ENCODE results near the gene RPTOR.

The RPTOR gene

GRCh38 chr17:80653856-80654255 lies 109.2 kb downstream of the RPTOR start:
- TF ChIP-seq, protein P1, sequence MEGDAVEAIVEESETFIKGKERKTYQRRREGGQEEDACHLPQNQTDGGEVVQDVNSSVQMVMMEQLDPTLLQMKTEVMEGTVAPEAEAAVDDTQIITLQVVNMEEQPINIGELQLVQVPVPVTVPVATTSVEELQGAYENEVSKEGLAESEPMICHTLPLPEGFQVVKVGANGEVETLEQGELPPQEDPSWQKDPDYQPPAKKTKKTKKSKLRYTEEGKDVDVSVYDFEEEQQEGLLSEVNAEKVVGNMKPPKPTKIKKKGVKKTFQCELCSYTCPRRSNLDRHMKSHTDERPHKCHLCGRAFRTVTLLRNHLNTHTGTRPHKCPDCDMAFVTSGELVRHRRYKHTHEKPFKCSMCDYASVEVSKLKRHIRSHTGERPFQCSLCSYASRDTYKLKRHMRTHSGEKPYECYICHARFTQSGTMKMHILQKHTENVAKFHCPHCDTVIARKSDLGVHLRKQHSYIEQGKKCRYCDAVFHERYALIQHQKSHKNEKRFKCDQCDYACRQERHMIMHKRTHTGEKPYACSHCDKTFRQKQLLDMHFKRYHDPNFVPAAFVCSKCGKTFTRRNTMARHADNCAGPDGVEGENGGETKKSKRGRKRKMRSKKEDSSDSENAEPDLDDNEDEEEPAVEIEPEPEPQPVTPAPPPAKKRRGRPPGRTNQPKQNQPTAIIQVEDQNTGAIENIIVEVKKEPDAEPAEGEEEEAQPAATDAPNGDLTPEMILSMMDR (IDR thresholded peaks at IDR 0.05; ENCODE audit: low read depth, low read length, missing control alignments): no peak
- Histone ChIP-seq H3K36me3 (replicated peaks) (no peaks in the 10 kb centered on the region), H3K27ac (no peak overlapping the region), H3K4me3 (ENCODE audit: low read depth, low read length) (no peak overlapping the region), H3K27me3 (replicated peaks) (no peaks in the 10 kb centered on the region)
- DNase-seq: no peak
- in situ Hi-C loops (cut with HindIII; ENCODE audit: low pct_ligation_motif_present, low sequenced_read_pairs): no loop called here

- Histone ChIP-seq H3K27ac (no peak overlapping the region), H3K36me3 (replicated peaks) (no peaks in the 10 kb centered on the region), H3K27me3 (replicated peaks) (no peaks in the 10 kb centered on the region), H3K4me3 (ENCODE audit: low read depth, low read length) (no peak overlapping the region)
- TF ChIP-seq, protein P1 (IDR thresholded peaks at IDR 0.05; ENCODE audit: low read depth, low read length, missing control alignments): no peak
- DNase-seq: no peak
- in situ Hi-C loops (cut with HindIII; ENCODE audit: low pct_ligation_motif_present, low sequenced_read_pairs): no loop called here
Observed at GRCh38 chr17:80655608-80656007, 111.0 kb downstream of the RPTOR start.

DNA sequence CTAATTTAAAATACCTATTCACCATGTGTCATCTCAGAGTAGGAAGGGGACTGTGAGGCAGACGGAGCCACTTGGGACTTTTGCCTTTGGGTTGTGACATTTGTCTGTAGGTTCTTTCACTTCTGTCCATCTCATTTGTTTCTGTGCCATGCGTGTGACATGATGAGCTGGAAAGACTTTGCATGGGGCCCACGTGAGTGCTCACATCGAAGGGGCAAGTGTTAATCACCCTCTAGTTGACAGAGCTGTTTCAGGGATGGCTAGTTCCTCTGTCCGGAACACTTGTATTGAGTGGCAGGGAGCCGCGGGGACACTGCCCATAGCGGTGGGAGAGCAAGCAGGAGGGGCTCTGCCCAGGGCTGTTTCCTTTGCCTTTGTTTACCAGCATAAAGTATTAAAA lies 112.0 kb downstream of the RPTOR start:
- DNase-seq: no peak
- H3K27ac ChIP-seq: no peak overlapping the region
- H3K36me3 ChIP-seq (replicated peaks): no peaks in the 10 kb centered on the region
- H3K4me3 ChIP-seq (ENCODE audit: low read depth, low read length): no peak overlapping the region
- TF ChIP-seq, protein P1 (IDR thresholded peaks at IDR 0.05; ENCODE audit: low read depth, low read length, missing control alignments): no peak
- no peaks in the 10 kb centered on the region for H3K27me3 ChIP-seq (replicated peaks)
- in situ Hi-C loops (cut with HindIII; ENCODE audit: low pct_ligation_motif_present, low sequenced_read_pairs): no loop called here

DNA sequence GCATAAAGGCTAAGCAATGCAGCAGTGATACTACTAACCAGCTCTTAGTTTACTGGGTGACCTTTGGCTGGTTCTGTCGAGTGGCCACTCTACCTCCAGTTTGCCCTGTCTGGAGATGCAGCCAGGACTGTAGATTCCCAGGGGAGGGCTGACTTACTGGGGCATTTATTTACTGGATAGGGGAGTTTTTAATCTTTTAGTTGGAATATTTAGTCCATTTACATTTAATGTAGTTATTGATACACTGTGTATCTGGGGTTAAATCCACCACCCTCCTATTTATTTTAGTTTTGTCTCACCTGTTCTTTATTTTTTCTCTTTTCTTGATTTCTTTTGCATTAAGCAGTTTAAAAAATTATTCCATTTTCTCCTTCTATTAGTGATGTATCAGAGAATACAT lies 112.9 kb downstream of the RPTOR start:
- no peaks in the 10 kb centered on the region for H3K36me3 ChIP-seq (replicated peaks)
- TF ChIP-seq, protein P1 (IDR thresholded peaks at IDR 0.05; ENCODE audit: low read depth, low read length, missing control alignments): no peak
- in situ Hi-C loops (cut with HindIII; ENCODE audit: low pct_ligation_motif_present, low sequenced_read_pairs): no loop called here
- no peak overlapping the region for H3K4me3 ChIP-seq (ENCODE audit: low read depth, low read length)
- H3K27ac ChIP-seq: no peak overlapping the region
- H3K27me3 ChIP-seq (replicated peaks): no peaks in the 10 kb centered on the region
- DNase-seq: no peak

DNA sequence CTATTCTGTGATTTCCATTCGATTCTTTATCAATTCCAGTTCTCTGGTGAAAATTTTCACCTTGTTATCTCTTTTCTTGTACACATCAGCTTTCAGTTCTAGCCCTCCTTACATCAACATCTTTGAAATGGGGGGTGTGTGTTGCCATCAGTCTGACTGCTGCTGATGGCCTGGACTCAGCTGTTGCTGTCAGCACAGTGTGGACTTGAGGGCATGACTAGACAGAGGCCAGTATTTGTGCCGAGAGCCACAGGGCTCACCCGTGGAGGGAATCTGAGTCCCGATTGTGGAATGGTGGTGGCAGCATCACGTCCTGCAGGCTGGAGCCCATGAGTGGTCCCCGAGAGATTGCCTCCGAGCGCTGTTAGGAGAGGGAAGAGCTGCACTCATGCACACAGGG lies 114.2 kb downstream of the RPTOR start:
- Histone ChIP-seq H3K4me3 (ENCODE audit: low read depth, low read length) (no peak overlapping the region), H3K27ac (no peak overlapping the region), H3K27me3 (replicated peaks) (no peaks in the 10 kb centered on the region), H3K36me3 (replicated peaks) (no peaks in the 10 kb centered on the region)
- DNase-seq: no peak
- TF ChIP-seq, protein P1 (IDR thresholded peaks at IDR 0.05; ENCODE audit: low read depth, low read length, missing control alignments): no peak
- in situ Hi-C loops (cut with HindIII; ENCODE audit: low pct_ligation_motif_present, low sequenced_read_pairs): no loop called here

DNA sequence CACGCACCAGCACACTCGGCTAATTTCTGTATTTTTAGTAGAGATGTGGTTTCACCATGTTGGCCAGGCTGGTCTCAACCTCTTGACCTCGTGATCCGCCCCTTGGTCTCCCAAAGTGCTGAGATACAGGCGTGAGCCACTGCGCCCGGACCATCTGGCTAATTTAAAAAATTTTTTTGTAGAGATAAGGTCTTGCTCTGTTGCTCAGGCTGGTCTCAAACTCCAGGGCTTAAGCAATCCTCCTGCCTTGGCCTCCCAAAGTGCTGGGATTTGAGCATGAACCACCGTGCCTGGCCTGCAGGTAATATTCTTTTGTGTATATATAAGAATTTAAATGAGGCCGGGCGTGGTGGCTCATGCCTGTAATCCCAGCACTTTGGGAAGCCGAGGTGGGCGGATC lies 115.0 kb downstream of the RPTOR start:
- Histone ChIP-seq H3K27ac (no peak overlapping the region), H3K27me3 (replicated peaks) (no peaks in the 10 kb centered on the region), H3K36me3 (replicated peaks) (no peaks in the 10 kb centered on the region), H3K4me3 (ENCODE audit: low read depth, low read length) (no peak overlapping the region)
- in situ Hi-C loops (cut with HindIII; ENCODE audit: low pct_ligation_motif_present, low sequenced_read_pairs): no loop called here
- TF ChIP-seq, protein P1 (IDR thresholded peaks at IDR 0.05; ENCODE audit: low read depth, low read length, missing control alignments): no peak
- DNase-seq: no peak
